ENCODE data around the gene IRF2BPL.
"Not testable (repeated sequence)": the region's sequence is repeated elsewhere in the genome, so short reads cannot be mapped to it uniquely, and the experiment has no call there.

IRF2BPL gene

GRCh38 chr14:77024171-77024691 lies 4.3 kb downstream of the IRF2BPL start:
- in situ Hi-C loops (cut with MboI; ENCODE audit: low pct_unique_long_range_greater_than_20kb, low sequenced_read_pairs, unreplicated experiment) = no loop called here
- DNase-seq (ENCODE audit: low spot score) = no peak
- TF ChIP-seq CTCF (IDR thresholded peaks at IDR 0.05; ENCODE audit: extremely low read depth, insufficient read depth, missing control alignments) = no peak

- no peak for TF ChIP-seq CTCF (IDR thresholded peaks at IDR 0.05; ENCODE audit: extremely low read depth, insufficient read depth, missing control alignments)
- in situ Hi-C loops (cut with MboI; ENCODE audit: low pct_unique_long_range_greater_than_20kb, low sequenced_read_pairs, unreplicated experiment) = no loop called here
- DNase-seq (ENCODE audit: low spot score) = no peak
Measured at GRCh38 chr14:77023001-77023996, 5.2 kb downstream of the IRF2BPL start.

- DNase-seq (ENCODE audit: low spot score) = peak; percentile 67
- in situ Hi-C loops (cut with MboI; ENCODE audit: low pct_unique_long_range_greater_than_20kb, low sequenced_read_pairs, unreplicated experiment) = no loop called here
- TF ChIP-seq CTCF (IDR thresholded peaks at IDR 0.05; ENCODE audit: extremely low read depth, insufficient read depth, missing control alignments) = no peak
Measured at GRCh38 chr14:77022236-77022852, 6.2 kb downstream of the IRF2BPL start.

- DNase-seq (ENCODE audit: low spot score); in situ Hi-C loops (cut with MboI; ENCODE audit: low pct_unique_long_range_greater_than_20kb, low sequenced_read_pairs, unreplicated experiment): not testable (repeated sequence)
Measured at GRCh38 chr14:77021424-77021823, 7.1 kb downstream of the IRF2BPL start.

GRCh38 chr14:77018785-77019184 lies 9.7 kb downstream of the IRF2BPL start:
- in situ Hi-C loops (cut with MboI; ENCODE audit: low pct_unique_long_range_greater_than_20kb, low sequenced_read_pairs, unreplicated experiment) = no loop called here
- TF ChIP-seq CTCF (IDR thresholded peaks at IDR 0.05; ENCODE audit: extremely low read depth, insufficient read depth, missing control alignments) = no peak
- DNase-seq (ENCODE audit: low spot score) = no peak

GRCh38 chr14:77017666-77018065 lies 10.8 kb downstream of the IRF2BPL start:
- TF ChIP-seq CTCF (IDR thresholded peaks at IDR 0.05; ENCODE audit: extremely low read depth, insufficient read depth, missing control alignments) = no peak
- in situ Hi-C loops (cut with MboI; ENCODE audit: low pct_unique_long_range_greater_than_20kb, low sequenced_read_pairs, unreplicated experiment) = no loop called here

GRCh38 chr14:77014734-77015133 lies 13.8 kb downstream of the IRF2BPL start:
- DNase-seq (ENCODE audit: low spot score) = no peak
- no peak for TF ChIP-seq CTCF (IDR thresholded peaks at IDR 0.05; ENCODE audit: extremely low read depth, insufficient read depth, missing control alignments)
- in situ Hi-C loops (cut with MboI; ENCODE audit: low pct_unique_long_range_greater_than_20kb, low sequenced_read_pairs, unreplicated experiment) = no loop called here

More at GRCh38 chr14:77017666-77018065, 10.8 kb downstream of the IRF2BPL start:
- DNase-seq (ENCODE audit: low spot score) = no peak
